KBM-7 (cell line): ENCODE data around the gene ADCY1.

Experiments used
- DNase-seq: peaks from one replicate; pipeline ENCODE4 v3.0.0-alpha.2; 2015
- in situ Hi-C: fragments of 300-500 bp; cut with MboI; formaldehyde crosslinking; loops from 2 replicates; pipeline ENCODE4 v1.14.3; 2020; ENCODE audit warnings: low sequenced_read_pairs, low pct_unique_long_range_greater_than_20kb, mixed read lengths

ADCY1 gene

GRCh38 chr7:45699726-45700390, 125.7 kb downstream of the ADCY1 start:
- in situ Hi-C loops = no loop called here
- DNase-seq = no peak

DNA sequence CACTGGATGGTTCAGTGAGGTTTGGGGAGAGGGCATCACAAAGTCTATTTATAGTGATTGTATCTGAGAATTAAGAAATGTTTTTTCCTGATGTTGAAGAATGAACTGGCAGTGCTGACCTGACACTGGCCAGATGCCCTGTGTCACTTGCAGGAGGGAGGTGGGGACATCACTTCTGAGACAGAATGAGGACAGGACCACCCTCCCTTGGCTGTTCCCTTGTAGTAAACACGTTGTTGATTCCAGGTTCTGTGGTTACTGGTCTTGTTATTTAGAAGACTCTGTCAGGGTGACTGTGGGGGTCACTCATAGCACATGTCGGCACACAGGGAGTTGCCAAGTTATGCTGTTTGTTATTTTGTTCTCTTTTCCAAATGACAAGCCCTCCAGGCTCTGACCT, 126.4 kb downstream of the ADCY1 start:
- no peak for DNase-seq
- in situ Hi-C loops = no loop called here

- in situ Hi-C loops = no loop called here
Observed at GRCh38 chr7:45701701-45702510, 127.7 kb downstream of the ADCY1 start.

DNA sequence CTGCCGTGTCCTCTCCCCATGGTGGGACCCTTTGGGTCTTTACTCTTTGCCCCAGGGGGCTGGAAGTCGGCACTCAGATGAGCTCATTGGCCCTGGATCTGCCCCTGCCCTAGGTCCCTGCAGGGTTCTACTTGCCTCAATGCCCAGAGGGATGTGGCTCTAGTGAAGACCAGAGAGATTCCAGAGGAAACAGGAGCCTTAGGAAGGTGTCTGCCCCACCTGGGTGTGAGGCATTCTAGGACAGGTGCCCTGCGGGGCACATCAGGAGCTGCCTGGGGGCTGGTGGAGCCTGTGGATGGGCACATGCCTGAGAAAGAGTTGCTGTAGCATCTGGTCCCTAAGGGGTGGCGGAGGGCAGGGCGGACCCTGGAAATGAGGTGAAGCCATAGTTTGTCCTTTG, 128.6 kb downstream of the ADCY1 start:
- in situ Hi-C loops = no loop called here
- no peak for DNase-seq

More at GRCh38 chr7:45701701-45702510, 127.7 kb downstream of the ADCY1 start:
- no peak for DNase-seq

DNA sequence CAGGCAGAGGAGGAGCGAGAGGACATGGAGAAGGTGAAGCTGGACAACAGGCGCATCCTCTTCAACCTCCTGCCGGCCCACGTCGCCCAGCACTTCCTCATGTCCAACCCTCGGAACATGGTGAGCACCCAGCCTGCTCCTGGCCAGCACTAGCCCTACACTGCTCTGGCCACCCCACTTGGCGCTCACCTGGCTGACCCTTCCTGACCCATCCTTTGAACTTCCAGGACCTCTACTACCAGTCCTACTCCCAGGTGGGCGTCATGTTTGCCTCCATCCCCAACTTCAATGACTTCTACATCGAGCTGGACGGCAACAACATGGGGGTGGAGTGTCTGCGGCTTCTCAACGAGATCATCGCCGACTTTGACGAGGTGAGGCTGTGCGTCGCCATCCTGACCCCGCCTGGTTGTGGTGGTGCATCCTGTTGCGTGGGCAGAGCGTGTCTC, 129.2 kb downstream of the ADCY1 start:
- in situ Hi-C loops = no loop called here
- no peak for DNase-seq

DNA sequence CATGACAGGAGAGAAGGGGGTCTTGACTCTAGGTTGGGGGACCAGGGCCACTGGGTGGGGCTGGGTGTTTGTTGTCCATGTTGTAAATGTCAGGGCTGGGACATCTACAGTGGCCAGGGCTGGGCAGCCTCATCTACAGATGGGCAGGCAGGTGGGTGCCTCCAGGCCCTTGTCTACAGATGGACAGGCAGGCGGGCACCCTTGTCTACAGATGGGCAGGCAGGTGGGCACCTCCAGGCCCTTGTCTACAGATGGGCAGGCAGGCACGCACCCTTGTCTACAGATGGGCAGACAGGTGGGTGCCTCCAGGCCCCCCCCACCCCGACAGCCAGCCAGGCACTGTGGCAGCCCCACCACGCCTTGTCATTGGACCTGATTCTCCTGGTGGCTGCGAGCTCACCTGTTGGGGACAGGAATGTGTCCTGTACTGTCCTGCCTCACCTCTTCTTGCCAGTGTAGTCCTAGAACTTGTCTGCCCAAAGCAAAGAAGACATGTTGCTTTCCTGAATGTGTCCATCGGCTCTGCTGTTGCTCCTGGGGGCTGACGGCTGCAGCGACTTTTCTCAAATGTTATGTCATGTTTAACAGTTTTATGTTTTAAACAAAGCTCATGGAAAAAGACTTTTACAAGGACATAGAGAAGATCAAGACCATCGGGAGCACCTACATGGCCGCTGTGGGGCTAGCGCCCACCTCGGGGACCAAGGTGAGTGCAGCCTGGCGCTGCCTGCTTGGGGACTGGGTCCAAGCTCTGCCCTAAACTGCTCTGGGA, 129.9 kb downstream of the ADCY1 start:
- no peak for DNase-seq
- in situ Hi-C loops = no loop called here

- DNase-seq = no peak
- in situ Hi-C loops = no loop called here
Observed at GRCh38 chr7:45704683-45705016, 130.5 kb downstream of the ADCY1 start.

- no peak for DNase-seq
- in situ Hi-C loops = no loop called here
Observed at GRCh38 chr7:45708046-45708950, 134.1 kb downstream of the ADCY1 start.

GRCh38 chr7:45709168-45710042, 135.2 kb downstream of the ADCY1 start:
- no peak for DNase-seq
- in situ Hi-C loops = no loop called here

GRCh38 chr7:45710271-45711160, 136.3 kb downstream of the ADCY1 start:
- DNase-seq = no peak
- in situ Hi-C loops = no loop called here

- DNase-seq = no peak
- in situ Hi-C loops = no loop called here
Observed at GRCh38 chr7:45711161-45711490, 137.0 kb downstream of the ADCY1 start.

GRCh38 chr7:45712057-45712689, 138.0 kb downstream of the ADCY1 start:
- DNase-seq = no peak
- in situ Hi-C loops = no loop called here

- in situ Hi-C loops = no loop called here
- no peak for DNase-seq
Observed at GRCh38 chr7:45712872-45713668, 138.9 kb downstream of the ADCY1 start.

DNA sequence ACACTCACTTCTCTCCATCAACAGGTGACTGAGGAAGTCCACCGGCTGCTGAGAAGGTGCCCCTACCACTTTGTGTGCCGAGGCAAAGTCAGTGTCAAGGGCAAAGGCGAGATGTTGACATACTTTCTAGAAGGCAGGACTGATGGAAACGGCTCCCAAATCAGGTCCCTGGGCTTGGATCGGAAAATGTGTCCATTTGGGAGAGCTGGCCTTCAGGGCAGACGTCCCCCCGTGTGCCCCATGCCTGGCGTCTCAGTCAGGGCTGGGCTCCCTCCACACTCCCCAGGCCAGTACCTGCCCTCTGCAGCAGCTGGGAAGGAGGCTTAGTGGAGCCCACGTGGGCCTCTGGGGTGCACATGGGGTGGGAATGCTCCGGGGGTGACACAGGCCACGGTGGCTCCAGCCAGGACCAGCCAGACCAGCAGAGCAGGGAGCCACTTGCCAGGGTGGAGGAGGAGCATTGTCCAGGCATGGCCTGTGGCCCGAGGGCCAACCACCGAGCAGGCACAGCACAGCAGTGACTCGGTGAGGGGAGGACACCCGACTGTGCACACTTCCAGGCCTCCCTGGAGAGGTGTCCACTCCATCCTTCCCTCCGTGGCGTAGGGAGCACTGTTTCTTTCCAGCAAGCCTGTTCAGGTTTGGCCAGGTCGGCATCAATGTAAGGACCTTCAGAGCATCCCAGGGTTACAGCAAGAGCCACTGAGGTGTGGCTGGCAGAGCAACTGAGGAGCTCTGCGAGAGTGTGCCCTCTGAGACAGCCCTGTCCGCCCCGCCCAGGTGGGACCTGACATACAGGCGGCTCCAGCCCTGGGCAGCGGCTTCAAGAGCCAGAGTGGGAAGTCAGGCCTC, 139.7 kb downstream of the ADCY1 start:
- no peak for DNase-seq
- in situ Hi-C loops = no loop called here

- in situ Hi-C loops = no loop called here
- no peak for DNase-seq
Observed at GRCh38 chr7:45714521-45714820, 140.3 kb downstream of the ADCY1 start.
